ENCODE data around the gene HAUS6.
A peak's percentile ranks its signal among the peaks of the same experiment; 100 is the strongest.
"Not testable (repeated sequence)": the region's sequence is repeated elsewhere in the genome, so short reads cannot be mapped to it uniquely, and the experiment has no call there.

The HAUS6 gene

DNA sequence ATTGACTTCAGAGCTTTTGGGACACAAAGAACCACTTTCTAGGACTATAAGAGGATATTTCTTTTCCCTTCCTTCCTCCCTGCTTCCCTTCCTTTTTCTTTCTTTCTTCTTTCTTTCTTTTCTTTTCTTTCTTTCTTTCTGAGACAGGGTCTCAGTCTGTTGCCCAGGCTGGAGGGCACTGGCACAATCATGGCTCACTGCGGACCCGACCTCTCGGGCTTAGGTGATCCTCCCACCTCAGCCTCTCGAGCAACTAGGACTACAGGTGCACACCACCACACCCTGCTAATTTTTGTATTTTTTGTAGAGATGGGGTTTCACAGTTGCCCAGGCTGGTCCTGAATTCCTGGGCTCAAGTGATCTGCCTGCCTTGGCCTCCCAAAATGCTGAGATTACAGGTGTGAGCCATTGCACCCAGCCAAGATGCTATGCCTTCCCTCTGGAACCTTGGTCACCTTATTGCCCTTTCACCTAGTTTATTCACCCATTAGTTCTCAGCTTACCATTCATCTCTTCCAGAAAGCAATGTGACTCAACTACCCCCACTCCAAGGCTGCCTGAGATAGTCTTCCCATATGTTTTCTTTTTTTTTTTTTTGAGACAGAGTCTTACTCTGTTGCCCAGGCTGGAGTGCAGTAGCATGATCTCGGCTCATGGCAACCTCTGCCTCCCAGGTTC, 14.5 kb upstream of the HAUS6 start:
- no peak for DNase-seq

DNA sequence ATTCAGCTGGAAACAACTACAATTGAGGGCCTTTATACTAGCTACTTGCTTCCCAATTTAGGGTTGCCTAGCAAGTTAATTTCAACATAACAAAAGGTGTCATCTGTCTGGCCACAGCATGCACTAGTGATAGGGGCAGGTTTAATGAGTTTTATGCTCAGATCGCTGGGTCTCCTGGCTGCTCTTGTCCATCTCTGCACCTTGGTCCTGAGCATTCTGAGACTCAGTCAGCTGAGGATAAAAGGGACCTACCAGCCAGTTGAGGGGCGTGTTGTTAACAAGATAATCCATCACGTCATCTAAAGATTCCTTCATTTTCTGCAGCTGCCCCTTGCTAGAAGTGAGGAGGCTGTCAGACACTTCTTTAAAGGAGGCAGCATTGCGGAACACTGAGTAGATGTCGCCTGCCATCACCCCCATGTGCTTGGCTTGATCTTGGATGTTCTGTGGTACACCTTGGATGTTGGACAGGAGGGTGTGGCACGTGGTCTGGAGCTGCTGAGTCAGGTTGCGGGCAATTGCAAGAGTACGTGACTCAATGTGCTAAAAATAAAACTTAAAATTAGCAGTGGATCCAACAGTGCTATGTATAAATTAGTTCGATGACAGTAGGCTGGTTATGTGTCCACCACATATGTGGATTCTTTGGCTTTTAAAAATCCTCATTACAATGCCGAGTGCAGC, 13.5 kb upstream of the HAUS6 start:
- DNase-seq = no peak

DNA sequence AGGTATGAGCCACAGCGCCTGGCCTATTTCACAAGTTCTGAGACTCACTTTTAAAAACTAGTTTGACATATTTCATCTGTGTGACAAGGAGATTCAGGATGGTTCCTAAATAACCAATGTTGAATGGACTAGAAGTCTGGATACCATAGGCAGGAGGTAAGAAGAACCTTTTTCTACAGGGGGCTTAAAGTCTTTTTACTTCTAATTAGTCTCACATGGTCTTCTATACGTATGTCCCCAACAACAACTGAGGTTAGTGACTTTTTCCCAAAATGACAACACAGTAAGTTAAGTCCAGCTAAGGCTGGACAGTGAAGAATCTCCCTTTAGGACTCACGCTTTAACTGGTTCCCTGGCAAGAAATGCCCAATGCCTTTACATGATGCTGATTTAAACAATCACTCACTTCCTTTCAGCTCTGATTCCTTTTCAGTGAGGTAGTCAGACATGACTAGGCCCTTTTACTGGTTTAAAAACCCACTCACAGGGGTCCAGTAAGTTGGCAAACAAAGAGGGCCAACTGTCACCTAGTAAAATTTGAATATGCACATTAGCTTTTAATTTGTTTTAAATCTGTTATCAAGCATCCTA, 12.1 kb upstream of the HAUS6 start:
- no peak for DNase-seq

DNA sequence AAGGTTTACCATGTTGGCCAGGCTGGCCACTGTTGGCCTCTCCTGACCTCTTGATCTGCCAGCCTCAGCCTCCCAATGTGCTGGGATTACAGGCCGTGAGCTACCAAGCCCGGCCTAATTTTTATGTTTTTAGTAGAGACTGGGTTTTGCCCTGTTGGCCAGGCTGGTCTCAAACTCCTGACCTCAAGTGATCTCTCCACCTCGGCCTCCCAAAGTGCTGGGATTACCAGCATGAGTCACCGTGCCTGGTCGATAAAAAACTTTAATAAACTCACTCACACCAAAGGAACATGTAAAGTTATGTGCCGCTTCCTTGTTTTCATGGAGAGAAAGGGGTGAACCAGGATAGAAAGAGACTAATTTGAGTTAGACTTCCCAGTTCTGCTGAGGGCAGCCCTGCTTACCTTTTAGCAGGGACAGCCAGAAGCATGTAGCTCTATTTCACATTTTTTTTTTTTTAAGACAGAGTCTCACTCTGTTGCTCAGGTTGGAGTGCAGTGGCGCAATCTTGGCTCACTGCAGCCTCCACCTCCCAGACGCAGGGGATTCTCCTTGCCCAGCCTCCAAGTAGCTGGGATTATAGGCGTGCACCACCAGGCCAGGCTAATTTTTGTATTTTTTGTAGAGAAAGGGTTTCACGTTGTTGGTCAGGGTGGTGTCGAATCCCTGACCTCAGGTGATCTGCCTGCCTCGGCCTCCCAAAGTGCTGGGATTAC, 11.4 kb upstream of the HAUS6 start:
- no peak for DNase-seq

DNA sequence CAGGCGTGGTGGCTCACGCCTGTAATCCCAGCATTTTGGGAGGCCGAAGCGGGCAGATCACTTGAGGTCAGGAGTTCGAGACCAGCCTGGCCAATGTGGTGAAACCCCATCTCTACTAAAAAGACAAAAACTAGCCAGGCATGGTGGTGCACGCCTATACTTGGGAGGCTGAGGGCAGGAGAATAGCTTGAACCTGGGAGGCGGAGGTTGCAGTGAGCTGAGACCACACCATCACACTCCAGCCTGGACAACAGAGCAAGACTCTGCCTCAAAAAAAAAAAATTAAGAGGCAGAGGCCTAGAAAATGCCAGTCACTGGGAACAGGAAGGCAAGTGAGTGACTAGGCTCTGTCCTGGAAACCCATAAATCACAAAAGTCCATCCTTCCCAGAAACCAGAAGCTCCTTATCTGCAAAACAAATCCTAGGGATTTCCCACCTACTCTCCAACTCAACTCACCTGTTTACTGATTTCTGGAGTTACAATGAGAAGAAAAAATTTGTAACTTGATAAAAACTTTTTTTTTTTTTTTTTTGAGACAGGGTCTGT, 10.4 kb upstream of the HAUS6 start:
- DNase-seq = not testable (repeated sequence)

DNA sequence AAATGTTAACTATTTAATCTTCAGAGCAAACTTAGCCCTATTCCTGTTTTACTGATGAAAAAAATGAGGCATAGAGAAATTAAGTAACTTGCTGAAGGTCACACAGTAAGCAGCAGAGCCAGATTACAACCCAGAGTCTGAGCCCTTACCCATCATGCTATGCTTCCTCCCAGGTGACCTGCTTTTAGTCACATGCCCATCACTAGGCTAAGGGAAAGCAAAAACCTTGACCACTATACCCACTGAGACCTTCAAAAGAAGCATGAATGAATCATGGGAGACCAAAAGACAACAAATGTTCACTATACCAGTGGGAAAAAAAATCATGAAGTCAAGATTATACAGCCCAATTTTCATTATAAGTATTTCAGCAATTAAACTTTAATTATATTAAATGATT, 5.3 kb upstream of the HAUS6 start:
- no peak for DNase-seq

DNA sequence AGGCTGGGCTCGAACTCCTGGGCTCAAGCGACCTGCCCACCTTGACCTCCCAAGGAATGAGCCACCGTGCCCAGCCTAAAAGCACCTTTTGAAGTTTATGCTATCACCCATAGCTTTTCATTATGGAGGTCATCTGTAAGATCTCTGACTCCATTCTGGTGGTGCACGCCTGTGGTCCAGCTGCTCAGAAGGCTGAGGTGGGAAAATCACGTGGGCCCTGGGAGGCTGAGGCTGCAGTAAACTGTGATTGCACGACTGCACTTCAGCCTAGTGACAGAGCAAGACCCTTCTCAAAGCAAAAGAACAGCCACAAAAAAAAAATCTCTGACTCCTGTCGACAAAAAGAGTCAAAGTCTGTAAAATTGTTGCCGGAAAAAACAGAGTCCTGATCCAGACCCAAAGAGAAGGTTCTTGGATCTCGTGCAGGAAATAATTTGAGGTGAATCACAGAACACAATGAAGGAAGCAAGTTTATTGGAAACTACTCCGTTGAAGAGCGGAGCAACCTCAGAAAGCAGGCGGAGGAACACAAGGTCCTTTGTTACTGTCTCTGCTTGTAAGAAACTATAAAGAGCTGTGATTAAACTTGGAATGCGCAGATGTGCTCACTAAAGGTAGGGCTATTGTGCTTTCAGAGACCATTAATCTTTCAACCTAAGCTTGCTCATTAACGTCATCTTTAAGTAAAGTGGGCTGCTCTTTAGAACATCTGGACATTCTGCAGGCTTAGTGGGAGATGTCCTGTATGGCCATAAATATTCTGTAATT, 2.0 kb upstream of the HAUS6 start:
- no peak for DNase-seq

DNA sequence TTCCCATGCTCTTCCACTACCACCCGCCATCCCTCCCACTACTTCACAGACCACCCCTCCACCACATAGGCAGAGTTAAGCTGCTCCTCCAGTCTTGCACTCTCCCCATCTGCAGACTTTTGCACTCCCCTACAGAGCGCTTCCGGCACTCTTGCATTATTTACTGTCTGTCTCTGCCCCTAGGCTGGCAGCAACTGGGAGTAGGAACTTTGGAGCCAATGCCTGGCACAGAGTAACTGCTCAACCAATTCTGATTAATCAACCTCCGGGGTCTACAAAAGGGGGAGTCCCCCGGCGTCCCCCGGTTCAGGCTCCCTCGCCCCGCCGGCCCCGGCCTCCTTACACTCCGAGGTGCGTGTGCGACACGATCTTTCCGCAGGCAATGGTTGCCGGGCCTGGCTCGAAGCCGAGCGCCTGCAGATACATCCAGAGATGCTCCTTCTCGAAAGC, 498 bp downstream of the HAUS6 start:
- DNase-seq = peak; percentile 51

DNA sequence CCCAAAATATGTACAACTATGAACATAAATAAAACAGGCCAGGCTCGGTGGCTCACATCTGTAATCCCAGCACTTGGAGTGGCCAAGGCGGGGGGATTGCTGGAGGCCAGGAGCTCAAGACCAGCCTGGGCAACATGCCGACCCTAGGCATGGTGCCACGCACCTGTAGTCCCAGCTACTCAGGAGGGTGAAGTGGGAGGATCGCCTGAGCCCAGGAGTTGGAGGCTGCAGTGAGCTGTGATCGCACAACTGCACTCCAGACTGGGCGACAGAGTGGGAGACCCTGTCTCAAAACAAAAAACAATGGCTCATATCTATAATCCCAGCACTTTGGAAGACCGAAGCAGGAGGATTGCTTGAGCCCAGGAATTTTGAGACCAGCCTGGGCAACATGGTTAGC, 1.5 kb downstream of the HAUS6 start:
- DNase-seq = no peak

DNA sequence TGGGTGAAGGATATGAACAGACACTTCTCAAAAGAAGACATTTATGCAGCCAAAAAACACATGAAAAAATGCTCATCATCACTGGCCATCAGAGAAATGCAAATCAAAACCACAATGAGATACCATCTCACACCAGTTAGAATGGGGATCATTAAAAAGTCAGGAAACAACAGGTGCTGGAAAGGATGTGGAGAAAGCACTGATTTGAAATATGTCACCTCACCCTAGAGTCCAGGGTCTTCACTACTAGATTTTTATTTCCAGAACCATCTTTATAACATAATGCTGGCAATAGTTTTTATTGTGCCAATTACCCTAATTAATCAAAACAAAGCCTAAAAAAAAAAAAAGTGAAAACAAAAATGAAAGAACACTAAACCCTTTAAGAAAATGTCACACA, 5.3 kb downstream of the HAUS6 start:
- DNase-seq = not testable (repeated sequence)

DNA sequence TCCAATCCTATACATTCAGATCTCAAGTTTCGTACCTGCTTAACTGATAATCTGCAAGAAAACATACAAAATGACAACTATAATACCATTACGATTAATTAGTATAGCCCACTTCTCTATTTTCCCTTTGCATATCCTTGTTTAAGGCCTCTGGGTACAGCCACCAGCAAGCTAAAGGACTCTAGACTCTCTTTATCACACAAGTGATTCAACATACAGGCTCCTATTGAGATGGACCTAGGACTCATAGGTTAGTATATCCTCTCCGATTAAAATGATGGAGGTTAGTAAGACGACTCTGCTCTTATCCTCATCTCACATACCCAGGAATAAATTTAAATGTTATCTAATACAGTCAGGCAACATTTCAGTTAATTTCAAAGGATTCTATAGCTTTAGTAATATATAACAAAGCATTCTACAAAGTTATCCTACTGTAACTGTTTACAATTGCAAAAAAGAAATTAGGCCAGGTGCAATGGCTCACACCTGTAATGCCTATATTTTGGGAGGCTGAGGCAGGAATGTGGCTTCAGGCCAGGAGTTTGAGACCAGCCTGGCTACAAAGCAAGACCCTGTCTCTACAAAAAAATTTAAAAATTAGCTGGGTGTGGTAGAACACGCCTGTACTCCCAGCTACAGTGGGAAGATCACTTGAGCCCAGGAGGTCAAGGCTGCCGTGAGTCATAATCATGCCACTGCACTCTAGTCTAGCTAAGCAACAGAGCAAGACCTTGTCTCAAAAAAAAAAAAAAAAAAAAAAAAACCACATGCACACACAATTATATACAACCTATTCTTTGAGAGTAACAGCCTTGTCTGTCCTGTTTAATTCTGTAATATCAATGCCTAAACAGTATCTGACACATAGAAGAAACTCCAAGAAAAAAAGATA, 15.4 kb downstream of the HAUS6 start:
- DNase-seq = no peak

DNA sequence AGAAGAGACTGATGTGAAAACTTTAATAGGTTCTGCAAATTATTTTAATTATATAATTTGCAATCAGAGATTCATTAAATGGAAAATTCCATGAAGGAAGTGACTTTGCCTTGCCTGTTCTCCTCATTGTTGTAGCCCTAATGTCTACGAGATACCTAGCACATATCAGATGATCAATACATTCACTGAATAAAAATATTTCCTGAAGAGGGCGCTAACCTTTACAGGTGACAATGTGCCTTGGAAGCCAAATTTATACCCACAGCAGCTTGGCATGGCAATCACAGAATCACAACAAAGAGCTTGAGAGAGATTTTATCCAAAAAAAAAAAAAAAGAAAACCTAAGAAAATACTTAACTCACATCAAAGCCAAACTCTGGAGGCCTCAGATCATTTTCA, 17.4 kb downstream of the HAUS6 start:
- DNase-seq = peak; percentile 17

DNA sequence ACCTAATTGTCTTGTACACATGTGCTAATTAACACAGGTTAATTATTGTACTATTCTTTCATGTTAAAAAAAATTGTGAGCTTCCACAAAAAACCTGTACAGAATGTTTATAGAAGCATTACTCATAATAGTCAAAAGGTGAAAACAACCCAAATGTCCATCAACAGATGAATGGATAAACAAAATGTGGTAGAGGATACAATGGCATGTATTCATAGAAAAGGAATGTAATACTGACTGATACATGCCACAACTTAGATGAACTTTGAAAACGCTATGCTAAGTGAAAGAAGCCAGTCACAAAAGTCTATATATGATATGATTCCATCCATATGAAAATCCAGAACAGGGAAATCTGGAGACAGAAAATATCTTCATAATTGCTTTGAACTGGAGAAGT, 27.9 kb downstream of the HAUS6 start:
- no peak for DNase-seq

DNA sequence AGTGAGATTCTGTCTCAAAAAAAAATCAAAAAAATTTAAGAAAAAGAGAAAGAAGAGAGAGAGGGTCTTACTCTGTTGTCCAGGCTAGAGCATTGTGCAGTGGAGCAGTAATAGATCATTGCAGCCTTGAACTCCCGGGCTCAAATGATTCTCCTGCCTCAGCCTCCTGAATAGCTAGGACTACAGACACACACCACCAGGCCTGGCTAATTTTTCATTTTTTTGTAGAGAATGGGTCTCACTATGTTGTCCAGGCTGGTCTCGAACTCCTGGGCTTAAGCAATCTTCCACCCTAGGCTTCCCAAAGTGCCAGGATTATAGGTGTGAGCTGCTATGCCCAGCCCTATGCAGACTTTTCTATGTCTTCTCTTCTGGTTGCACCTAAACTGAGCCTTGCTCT, 28.5 kb downstream of the HAUS6 start:
- no peak for DNase-seq

DNA sequence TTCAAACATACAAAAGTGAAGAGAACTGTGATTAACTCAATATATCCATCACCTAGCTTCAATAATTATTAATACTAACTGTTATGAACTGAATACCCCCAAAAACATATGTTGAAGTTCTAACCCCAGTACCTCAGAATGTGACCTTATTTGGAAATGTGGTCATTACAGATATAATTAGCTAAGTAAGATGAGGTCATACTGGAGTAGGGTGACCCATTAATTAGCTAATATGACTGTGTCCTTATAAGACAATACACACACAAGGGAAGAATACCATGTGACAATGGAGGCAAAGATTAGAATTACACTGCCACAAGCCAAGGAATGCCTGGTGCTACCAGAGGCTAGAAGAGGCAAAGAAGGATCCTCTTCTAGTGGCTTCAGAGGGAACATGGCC, 45.7 kb downstream of the HAUS6 start:
- no peak for DNase-seq

DNA sequence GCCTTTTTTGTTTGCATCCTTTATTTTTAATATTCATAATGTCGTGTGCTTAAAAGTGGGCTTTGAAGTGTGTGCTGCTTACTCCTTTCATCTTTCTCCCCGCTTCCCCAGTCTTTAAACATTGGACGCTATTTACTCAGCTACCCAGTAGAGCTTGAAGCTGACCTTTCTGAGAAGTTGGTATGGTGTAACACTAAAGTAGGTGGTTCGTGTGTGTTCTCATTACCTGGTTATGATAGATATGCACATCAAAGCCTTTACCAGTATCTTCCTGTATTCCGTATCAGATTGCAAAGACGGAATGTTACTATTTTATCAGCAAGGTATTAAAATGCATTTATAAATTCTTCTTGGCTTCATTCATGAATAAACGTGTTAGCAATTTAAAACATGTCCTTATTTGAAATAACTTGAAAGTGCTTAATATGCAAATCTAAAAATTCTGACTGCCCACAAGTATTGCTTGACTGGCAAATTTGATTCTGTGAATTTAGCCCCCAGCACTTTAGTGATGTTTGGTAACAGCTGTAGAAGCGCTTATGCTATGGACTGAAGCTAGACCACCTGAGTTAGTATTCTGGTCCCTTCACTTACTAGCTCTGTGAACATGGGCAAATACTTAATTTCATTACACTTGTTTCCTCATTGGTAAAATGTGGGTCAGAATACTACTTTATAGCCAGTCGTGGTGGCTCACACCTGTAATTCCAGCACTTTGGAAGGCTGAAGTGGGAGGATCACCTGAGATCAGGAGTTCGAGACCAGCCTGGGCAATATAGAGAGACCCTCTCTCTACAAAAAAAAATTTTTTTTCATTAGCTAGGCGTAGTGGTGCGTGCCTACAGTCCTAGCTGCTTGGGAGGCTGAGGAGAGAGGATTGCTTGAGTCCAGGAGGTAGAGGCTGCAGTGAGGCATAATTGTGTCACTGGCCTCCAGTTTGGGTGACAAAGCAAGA, 51.8 kb downstream of the HAUS6 start:
- no peak for DNase-seq

DNA sequence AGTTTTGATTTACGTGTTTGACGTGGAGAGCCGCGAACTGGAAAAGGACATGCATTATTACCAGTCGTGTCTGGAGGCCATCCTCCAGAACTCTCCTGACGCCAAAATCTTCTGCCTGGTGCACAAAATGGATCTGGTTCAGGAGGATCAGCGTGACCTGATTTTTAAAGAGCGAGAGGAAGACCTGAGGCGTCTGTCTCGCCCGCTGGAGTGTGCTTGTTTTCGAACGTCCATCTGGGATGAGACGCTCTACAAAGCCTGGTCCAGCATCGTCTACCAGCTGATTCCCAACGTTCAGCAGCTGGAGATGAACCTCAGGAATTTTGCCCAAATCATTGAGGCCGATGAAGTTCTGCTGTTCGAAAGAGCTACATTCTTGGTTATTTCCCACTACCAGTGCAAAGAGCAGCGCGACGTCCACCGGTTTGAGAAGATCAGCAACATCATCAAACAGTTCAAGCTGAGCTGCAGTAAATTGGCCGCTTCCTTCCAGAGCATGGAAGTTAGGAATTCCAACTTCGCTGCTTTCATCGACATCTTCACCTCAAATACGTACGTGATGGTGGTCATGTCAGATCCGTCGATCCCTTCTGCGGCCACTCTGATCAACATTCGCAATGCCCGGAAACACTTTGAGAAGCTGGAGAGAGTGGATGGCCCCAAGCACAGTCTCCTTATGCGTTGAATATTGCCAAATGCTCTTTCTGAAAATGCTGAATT, 52.6 kb downstream of the HAUS6 start:
- DNase-seq = peak; percentile 15

DNA sequence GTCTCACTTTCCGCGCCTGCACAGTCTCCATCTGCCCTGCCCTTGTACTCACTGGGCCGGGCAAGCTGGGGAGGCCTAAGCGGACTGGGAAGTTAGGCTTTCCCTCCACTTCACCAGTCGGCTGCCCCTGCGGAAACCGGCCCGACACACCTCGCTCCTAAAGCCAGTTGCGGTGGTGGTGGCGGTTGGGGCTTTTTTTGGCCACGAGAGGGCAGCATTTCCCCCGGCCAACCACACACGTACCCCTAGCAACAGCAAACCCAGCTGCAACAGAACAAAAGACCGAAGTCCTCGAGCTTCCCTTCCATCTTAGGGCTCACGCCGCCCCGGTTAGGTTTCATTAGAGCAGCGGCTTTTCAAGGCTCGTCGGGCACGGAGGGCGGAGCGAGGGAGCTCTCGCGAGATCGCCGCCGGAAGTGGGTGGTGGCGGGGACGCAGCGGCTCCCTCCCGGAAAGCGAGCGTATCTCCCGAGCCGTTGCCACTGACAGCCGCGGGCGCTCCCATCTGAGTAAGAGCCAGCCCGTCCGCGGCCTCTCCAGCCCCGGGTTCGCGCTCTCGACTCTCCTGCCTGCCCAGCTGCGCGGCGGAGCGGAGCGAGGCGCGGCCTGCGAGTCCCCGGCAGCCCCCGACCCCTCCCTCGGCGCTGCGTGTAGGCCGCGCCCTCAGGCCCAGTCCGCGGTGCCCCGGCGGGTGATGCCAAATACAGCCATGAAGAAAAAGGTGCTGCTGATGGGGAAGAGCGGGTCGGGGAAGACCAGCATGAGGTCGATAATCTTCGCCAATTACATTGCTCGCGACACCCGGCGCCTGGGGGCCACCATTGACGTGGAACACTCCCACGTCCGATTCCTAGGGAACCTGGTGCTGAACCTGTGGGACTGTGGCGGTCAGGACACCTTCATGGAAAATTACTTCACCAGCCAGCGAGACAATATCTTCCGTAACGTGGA, 53.5 kb downstream of the HAUS6 start, which contains the start of gene RRAGA:
Gene RRAGA (plus strand): TSS at position 462 of the 951 bp plus-strand sequence. CDS start 233 bp downstream, at position 695.
- DNase-seq = peak; percentile 94
